SHP77 treated with DMSO at 0.1 percent for 48 hours (cell line): ENCODE results near the gene AIMP1.
"Not testable (repeated sequence)": the region's sequence is repeated elsewhere in the genome, so short reads cannot be mapped to it uniquely, and the experiment has no call there.

ENCODE experiments used
- DNase-seq: peaks from one replicate; lab custom pipeline; 2025; lab: John Stamatoyannopoulos, UW

Gene AIMP1

DNA sequence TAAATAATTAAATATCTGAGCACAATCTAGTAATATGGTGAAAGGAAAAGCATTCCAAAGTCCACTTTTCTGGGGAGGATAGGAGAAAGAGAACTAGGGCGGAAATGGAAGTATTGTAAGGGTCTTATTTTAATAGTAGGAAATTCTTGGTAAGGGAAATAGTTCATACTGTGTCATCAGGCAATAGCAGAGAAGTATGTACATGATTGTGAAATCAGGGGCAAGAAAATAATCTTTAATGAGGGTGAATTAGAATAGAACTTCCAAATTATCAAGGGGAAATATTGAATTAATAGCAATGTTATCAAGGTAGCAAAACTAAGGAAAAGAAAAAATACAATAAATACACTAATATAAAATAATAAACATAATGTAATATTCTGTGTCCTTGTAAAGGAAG, 37.4 kb downstream of the AIMP1 start:
- no peak for DNase-seq

- DNase-seq = no peak
Observed at GRCh38 chr4:106355193-106355592, 38.8 kb downstream of the AIMP1 start.

DNA sequence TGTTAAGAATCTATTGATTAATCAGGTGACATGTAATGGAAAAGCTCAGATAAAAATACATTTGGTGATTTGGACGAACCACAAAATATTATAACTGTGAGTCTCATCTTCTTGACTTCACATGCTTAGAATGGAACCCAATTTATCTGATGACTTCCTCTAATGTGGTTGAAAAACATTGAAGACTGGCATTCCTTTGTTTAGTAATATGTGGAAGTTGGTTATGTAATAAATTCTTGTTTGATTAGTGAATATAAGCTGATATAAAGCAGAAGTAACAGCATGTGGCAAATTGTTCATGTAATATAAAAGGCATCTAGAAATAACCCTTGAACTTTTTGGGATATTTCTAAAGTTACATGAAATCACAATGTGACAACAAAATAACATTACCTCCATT, 42.5 kb downstream of the AIMP1 start:
- no peak for DNase-seq

DNA sequence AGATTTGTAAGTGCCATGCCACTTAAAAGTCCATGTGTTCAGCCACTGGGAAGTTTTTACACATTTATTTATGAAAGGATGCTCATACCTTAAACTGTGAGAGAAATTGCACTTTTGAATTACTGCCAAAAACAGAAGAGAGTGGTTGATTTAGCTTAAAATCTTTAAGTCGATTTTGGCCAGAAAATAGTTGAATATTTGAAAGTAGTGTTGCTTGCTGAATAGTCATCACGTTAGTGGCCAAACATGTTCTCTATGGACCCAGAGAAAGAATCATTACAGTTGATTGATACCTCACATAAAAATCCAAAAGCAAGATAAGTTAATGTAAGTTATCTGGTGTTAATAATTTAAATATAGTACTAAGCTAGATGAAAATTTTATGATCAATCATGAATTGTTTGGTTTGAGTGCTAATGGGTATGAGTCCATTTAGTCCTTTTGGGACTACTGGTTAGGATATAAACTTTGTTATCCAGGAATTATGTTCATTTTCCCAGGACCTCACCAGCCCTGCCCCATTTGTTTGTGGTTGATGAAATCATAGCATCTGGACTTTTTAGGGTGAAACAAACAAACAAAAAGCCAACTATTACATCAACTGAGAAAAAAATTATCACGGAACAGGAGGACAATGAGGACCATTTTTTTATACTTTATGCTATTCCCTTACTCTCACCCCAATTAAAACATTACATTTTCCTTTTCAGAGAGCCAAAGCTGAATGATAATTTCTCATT, 45.9 kb downstream of the AIMP1 start:
- DNase-seq = no peak

DNA sequence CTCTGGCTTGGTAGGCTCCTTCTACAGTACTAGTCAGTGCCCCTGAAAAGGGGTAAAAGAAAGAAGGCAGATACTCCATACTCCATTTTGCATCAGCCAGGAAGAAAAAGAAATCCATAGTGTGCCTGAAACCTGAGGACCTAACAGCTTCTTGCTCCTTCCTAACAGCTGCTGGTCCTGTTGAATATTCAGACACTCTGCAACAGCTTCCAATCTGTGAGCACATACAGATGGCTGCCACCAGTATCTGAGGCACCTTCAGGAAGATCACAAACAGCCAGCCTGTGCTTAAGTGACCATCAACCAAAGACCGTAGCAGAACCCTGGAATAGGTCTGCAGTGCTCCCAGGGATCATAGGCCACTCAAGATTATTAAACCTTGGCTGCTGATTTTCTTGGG, 47.9 kb downstream of the AIMP1 start:
- no peak for DNase-seq

- DNase-seq = no peak
Observed at GRCh38 chr4:106365613-106366012, 49.3 kb downstream of the AIMP1 start.

DNA sequence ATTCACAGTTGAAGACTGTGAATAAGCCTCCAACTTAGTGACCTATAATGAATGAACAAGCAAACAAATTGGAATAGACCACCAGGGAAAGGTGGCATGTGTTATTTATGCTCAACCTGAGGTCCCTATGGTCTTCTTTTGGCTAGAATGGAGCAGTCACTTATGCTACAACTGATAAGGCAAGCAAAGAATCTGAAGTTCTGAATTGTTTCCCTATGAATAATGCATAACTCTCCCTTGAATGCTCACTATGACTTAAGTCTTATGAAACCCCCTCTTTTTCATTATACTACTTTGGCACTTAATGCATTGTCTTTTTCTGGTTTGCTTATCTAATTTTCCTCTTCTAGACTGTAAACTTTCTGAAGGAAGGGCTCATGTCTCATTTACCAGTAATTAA, 49.7 kb downstream of the AIMP1 start:
- DNase-seq = no peak

- DNase-seq = no peak
Observed at GRCh38 chr4:106367072-106367471, 50.7 kb downstream of the AIMP1 start.

- DNase-seq = no peak
Observed at GRCh38 chr4:106368678-106369077, 52.3 kb downstream of the AIMP1 start, which contains the start of gene GIMD1. GIMD1 (minus strand) TSS chr4:106368778; CDS start chr4:106367435, 1,343 bp downstream.

- DNase-seq = no peak
Observed at GRCh38 chr4:106369456-106370060, 53.2 kb downstream of the AIMP1 start.

- DNase-seq = no peak
Observed at GRCh38 chr4:106370214-106370613, 53.9 kb downstream of the AIMP1 start.

- DNase-seq = no peak
Observed at GRCh38 chr4:106371161-106371560, 54.8 kb downstream of the AIMP1 start.

- DNase-seq = no peak
Observed at GRCh38 chr4:106373026-106373425, 56.7 kb downstream of the AIMP1 start.

GRCh38 chr4:106380179-106380578, 63.8 kb downstream of the AIMP1 start:
- no peak for DNase-seq

GRCh38 chr4:106384878-106385277, 68.5 kb downstream of the AIMP1 start:
- no peak for DNase-seq

GRCh38 chr4:106385853-106386393, 69.6 kb downstream of the AIMP1 start:
- no peak for DNase-seq

GRCh38 chr4:106395582-106395981, 79.2 kb downstream of the AIMP1 start:
- no peak for DNase-seq

GRCh38 chr4:106398898-106399297, 82.5 kb downstream of the AIMP1 start:
- DNase-seq = not testable (repeated sequence)
